ENCODE measurements around the gene RHBDD3.

Gene RHBDD3

DNA sequence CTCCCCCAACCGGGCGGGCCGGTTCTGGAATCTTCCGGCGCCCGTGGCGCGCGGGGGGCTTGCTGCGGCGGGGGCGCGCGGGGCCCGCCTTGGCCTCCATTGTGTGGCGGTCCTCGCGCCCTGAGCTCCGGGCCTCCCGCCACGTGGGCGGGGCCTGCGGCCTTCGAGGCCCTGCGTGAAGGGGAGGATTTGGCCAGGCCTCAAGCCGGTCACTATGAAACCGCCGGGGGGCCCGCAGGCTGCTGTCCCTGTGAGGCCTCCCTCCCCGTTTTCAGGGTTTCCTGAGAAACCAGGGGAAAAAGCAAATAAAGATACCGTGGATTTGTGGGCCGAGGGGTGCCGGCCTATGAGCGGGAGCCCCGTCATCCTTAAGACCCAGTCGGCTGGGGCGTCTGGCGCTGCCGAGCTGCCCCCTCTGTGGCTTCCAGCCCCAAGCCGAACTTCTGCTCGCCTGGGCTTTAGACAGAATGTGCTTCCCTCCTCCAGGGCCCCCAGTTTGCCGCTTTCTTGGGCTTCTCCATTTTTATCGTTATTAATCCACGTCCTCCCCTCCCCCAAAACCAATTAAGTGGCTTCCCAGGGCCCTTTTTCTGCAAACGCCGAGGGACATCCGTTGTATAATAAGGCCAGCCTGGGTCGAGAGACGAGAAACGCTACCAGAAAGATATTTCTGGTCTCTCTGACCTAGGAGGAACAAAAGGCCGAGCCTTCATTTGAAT is 889 bp upstream of the RHBDD3 start:
- peak overlapping the region; percentile 92 for H3K4me3 ChIP-seq (ENCODE audit: low read length)
- DNase-seq (ENCODE audit: low read depth) = peak; percentile 39
- no peak for TF ChIP-seq CTCF (conservative IDR thresholded peaks at IDR 0.05; ENCODE audit: low read depth, low read length)

DNA sequence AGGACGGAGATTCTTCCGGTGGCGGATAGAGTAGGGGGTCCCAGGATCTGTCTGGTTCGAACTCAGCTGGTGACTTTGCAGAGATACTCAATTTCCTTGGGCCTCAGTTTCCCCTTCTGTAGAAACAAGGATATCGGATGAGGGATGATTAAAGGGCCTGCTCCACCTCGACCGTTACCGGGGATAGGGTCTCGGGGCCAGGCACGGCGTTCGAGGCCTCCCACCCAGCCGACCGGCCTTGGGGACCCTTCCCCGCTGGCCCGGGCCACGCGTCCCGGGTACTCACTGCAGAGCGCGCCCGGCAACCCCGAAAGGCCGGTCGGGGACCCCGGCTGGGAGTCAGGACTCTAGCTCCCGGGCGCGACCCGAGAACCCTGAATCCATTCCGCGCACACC is 321 bp downstream of the RHBDD3 start:
- peak overlapping the region; percentile 92 for H3K4me3 ChIP-seq (ENCODE audit: low read length)
- TF ChIP-seq CTCF (conservative IDR thresholded peaks at IDR 0.05; ENCODE audit: low read depth, low read length) = no peak
- no peak for DNase-seq (ENCODE audit: low read depth)

- H3K4me3 ChIP-seq (ENCODE audit: low read length) = peak overlapping the region; percentile 92
- TF ChIP-seq CTCF (conservative IDR thresholded peaks at IDR 0.05; ENCODE audit: low read depth, low read length) = no peak
- DNase-seq (ENCODE audit: low read depth) = no peak
Observed at GRCh38 chr22:29266564-29267461, 968 bp downstream of the RHBDD3 start.

DNA sequence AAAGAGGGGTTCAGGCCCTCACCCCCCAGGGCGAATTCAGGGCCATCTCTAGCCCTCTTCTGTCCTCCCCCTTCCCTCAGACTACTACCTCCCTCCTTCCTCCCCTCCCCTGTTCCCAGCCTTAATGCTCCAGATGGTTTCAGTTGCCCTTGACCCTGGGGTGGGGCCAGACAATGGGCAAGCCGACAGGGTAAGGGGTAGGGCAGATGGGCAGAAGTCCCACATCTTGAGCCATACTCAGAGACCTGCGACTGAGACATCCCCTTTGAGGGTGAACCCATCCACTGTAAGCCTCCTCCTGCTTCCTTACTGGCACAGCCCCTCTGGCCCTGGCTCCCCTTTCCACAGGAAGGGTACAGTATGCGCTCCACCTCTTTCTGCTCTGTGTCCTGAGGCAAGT is 1.9 kb downstream of the RHBDD3 start:
- no peak for TF ChIP-seq CTCF (conservative IDR thresholded peaks at IDR 0.05; ENCODE audit: low read depth, low read length)

DNA sequence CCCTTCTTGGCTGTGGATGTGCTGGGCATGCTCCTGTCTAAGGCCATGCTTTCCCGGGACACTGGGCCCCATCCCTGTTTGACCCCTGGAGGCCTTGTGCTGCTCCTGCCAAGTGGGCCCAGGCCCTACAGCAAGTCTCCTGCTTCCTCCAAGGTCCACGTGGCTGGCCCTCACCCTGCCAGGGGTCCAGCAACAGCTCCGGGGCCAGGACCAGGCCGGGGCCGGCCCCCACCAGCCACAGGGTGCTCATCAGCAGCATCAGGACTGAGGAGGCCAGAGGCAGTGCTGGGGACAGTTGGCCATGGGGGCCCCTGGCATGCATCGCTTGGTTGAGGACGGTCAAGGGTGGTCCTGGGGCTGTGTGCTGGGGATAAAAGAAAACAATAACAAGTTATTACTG is 2.5 kb downstream of the RHBDD3 start:
- no peak for DNase-seq (ENCODE audit: low read depth)
- no peak overlapping the region for H3K4me3 ChIP-seq (ENCODE audit: low read length)

More for the DNA sequence above, 1.9 kb downstream of the RHBDD3 start:
- no peak for DNase-seq (ENCODE audit: low read depth)
- H3K4me3 ChIP-seq (ENCODE audit: low read length) = no peak overlapping the region

DNA sequence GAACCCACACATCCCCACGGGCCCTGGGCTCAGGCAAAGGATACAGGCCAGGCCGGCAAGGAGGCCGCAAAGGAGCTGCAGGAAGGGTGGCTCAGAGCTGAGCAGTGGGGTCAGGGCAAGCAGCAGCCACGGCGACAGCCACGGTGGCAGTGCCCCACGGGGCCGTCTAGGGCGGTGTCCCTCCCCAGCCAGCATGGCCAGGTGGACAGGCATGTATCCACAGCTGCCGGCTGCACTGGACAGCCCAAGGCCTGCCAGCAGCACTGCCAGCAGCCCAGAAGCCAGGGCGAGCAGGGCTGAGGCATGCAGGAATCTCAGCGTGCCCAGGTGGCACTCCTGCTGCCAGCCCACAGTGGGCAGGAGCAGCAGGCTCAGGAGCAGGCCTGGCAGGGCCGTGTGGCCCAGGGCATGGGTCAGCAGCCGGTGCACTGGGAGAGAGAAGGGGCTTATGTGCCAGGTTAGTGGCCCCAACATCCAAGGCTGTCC is 3.9 kb downstream of the RHBDD3 start:
- no peak overlapping the region for H3K4me3 ChIP-seq (ENCODE audit: low read length)
- TF ChIP-seq CTCF (conservative IDR thresholded peaks at IDR 0.05; ENCODE audit: low read depth, low read length) = no peak
- no peak for DNase-seq (ENCODE audit: low read depth)

More for the DNA sequence above, 2.5 kb downstream of the RHBDD3 start:
- no peak for TF ChIP-seq CTCF (conservative IDR thresholded peaks at IDR 0.05; ENCODE audit: low read depth, low read length)
